Measurements from ENCODE around the gene S1PR4. TPM values are rescaled to one million over a fixed set of nuclear protein-coding genes. Genes with fewer than 3 reads are reported as not detected.

S1PR4 gene
- total RNA-seq, 3 donors from 2014 or later, result 0.38 to 2.5 (median 0.82) TPM

DNA sequence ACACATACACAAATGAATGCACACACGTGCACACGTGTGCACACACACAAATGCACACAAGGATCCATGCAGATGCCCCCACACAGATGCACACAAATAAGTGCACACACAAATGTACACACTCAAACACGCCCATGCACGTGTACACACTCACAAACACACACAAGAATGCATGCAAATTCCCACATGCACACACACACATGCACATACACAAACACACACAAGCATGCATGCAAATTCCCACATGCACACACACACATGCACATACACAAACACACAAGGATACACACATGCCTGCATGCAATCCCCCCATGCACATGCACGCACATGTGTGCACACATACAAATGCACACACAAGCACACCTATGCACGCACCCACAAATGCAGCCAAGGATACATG lies 29.5 kb upstream of the S1PR4 start:
- DNase-seq, result no peak

DNA sequence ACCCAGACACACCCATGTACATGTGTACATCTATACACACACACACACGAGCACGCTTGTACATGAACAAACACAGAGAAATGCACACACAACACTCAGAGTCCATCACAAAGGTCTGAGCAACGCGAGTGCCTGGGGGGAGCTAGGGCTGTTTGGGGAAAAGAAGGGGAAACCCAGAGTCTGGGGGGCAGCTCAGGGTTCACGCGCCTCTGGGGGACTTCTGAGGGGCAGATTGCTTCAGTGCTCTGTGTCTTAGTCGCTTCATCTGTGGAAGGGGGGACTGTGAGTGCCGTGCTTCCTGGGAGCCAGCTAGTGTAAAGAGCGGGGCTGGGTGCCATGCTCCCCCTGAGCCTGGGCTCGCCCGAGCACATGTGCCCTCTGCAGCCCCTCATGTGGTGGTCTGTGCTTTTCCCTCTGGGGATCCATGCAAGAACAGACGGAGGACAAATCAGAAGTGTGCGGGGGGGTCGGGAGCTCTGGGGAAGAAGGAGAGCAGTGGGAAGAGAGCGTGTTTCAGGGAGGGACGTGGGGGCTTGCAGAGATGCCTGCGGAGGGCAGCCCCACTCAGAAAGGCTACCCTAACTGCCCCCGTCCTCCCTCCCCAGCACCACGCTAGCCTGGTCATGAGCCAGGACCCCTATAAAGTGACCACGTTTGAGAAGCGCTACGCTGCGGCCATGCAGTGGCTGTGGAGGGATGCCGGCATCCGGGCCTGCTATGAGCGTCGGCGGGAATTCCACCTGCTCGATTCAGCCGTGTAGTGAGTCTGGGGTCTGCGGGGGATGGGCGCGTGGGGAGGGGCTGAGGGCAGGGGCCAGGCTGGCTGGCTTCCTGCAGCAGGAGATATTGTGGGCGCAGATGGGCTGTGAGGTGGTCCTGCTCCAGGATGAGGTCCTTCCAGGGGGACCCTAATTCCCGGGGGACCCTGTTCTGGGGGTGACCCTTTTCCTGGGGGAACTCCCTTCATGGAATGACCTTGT lies 28.8 kb upstream of the S1PR4 start:
- H3K36me3 ChIP-seq (ENCODE audit: low read depth), result no peaks in the 10 kb centered on the region
- no peaks in the 10 kb centered on the region for H3K4me1 ChIP-seq (ENCODE audit: low read depth)
- TF ChIP-seq, protein P1, sequence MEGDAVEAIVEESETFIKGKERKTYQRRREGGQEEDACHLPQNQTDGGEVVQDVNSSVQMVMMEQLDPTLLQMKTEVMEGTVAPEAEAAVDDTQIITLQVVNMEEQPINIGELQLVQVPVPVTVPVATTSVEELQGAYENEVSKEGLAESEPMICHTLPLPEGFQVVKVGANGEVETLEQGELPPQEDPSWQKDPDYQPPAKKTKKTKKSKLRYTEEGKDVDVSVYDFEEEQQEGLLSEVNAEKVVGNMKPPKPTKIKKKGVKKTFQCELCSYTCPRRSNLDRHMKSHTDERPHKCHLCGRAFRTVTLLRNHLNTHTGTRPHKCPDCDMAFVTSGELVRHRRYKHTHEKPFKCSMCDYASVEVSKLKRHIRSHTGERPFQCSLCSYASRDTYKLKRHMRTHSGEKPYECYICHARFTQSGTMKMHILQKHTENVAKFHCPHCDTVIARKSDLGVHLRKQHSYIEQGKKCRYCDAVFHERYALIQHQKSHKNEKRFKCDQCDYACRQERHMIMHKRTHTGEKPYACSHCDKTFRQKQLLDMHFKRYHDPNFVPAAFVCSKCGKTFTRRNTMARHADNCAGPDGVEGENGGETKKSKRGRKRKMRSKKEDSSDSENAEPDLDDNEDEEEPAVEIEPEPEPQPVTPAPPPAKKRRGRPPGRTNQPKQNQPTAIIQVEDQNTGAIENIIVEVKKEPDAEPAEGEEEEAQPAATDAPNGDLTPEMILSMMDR (IDR thresholded peaks at IDR 0.05), result no peak
- H3K9me3 ChIP-seq, result no peaks in the 10 kb centered on the region
- no peak for DNase-seq
- intact Hi-C loops (cut with DNase I, micrococcal nuclease), result no loop called here
- no peak overlapping the region for H3K4me3 ChIP-seq
- ATAC-seq, result no peak

More for the DNA sequence above, 29.5 kb upstream of the S1PR4 start:
- TF ChIP-seq, protein P1 (IDR thresholded peaks at IDR 0.05), result no peak
- Histone ChIP-seq H3K36me3 (ENCODE audit: low read depth) (no peaks in the 10 kb centered on the region), H3K4me3 (no peak overlapping the region), H3K9me3 (no peaks in the 10 kb centered on the region), H3K4me1 (ENCODE audit: low read depth) (no peaks in the 10 kb centered on the region)
- intact Hi-C loops (cut with DNase I, micrococcal nuclease), result no loop called here
- ATAC-seq, result no peak

DNA sequence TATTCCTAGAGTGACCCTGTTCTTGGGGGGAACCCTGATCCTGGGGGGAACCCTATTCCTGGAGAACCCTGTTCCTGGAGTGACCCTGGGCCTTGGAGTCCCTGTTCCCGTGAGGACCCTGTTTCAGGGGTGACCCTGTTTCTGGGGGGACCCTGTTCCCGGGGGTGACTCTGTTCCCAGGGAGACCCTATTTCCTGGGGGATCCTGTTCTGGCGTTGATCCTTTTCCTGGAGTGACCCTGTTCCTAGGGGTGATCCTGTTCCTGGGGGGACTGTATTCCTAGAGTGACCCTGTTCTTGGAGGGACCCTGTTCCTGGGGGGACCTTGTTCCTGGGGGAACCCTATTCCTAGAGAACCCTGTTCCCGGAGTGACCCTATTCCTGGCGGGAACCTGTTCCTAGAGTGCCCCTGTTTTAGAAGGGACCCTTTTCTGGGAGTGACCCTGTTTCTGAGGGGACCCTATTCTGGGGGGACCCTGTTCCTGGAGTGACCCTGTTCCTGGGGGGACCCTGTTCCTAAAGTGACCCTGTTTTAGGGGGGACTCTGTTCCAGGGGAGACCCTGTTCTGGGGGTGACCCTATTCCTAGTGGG lies 27.7 kb upstream of the S1PR4 start:
- no peaks in the 10 kb centered on the region for H3K36me3 ChIP-seq (ENCODE audit: low read depth)
- intact Hi-C loops (cut with DNase I, micrococcal nuclease), result no loop called here
- no peaks in the 10 kb centered on the region for H3K4me1 ChIP-seq (ENCODE audit: low read depth)
- no peak for DNase-seq
- no peak overlapping the region for H3K4me3 ChIP-seq
- no peaks in the 10 kb centered on the region for H3K9me3 ChIP-seq
- TF ChIP-seq, protein P1 (IDR thresholded peaks at IDR 0.05), result no peak
- no peak for ATAC-seq

DNA sequence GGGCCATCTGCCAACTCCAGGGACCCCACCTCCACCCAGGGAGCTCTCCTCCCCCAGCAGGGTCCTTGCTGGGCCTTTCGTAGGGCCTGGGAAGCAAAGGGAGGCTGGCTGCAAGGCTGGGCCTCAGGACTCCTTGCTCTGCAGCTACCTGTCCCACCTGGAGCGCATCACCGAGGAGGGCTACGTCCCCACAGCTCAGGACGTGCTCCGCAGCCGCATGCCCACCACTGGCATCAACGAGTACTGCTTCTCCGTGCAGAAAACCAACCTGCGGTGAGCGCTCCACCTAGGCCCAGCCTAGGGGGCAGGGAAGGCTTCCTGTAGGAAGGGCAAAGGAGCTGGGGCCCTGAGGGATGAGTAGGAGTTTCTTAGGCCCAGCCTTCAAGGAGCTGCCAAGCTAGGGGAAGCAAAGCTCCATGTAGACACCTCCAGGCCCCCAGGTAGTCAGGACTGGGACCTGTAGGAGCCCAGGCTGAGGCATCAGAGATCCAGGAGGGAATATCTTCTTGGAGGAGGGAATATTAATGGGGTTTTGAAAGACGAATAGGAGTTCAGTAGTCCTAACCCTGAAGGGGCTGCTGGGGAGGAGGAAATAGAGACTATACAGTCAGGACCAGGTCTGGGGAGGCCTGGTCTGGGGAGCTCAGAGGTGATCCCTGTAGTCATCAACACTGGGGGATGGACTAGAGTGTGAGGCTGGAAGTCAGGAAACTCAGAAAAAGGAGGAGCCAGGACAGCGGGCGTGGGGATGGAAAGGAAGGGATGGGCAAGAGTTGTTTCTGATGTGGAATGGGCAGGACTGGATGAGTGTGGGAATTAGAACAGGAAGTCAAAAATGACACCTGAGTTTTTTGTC lies 26.8 kb upstream of the S1PR4 start:
- intact Hi-C loops (cut with DNase I, micrococcal nuclease), result no loop called here
- no peaks in the 10 kb centered on the region for H3K36me3 ChIP-seq (ENCODE audit: low read depth)

DNA sequence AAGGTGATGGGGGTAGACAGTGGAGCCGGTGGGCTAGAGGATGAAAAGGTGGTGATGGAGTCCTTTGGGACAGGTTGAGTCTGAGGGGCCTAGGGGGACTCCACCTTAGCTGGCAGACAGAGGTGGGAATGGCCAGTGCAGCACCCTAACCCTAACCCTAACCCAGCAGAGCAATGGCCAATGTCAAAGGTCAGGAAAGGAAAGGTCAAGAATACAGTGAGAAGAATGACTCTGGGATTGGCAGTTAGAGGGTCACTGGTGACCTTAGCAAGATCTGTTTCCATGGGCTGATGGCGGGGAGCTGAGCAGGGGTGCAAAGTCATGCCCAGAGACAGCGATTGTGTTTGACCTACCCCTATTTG lies 26.2 kb upstream of the S1PR4 start:
- DNase-seq (no peak), ATAC-seq (no peak)
- TF ChIP-seq, protein P1 (IDR thresholded peaks at IDR 0.05), result no peak

More for the DNA sequence above, 26.8 kb upstream of the S1PR4 start:
- DNase-seq (no peak), ATAC-seq (no peak)
- TF ChIP-seq, protein P1 (IDR thresholded peaks at IDR 0.05), result no peak
- Histone ChIP-seq H3K4me3 (no peak overlapping the region), H3K9me3 (no peaks in the 10 kb centered on the region), H3K4me1 (ENCODE audit: low read depth) (no peaks in the 10 kb centered on the region)

More for the DNA sequence above, 26.2 kb upstream of the S1PR4 start:
- no peaks in the 10 kb centered on the region for H3K36me3 ChIP-seq (ENCODE audit: low read depth)
- intact Hi-C loops (cut with DNase I, micrococcal nuclease), result no loop called here
- no peaks in the 10 kb centered on the region for H3K4me1 ChIP-seq (ENCODE audit: low read depth)
- H3K4me3 ChIP-seq, result no peak overlapping the region
- no peaks in the 10 kb centered on the region for H3K9me3 ChIP-seq

Data from mucosa of descending colon (tissue), 3 donors.